Measurements from ENCODE around the gene FOXL2NB. TPM values are rescaled to one million over a fixed set of nuclear protein-coding genes. Genes with fewer than 3 reads are reported as not detected.

The FOXL2NB gene
- total and polyA plus RNA-seq, 10 of the 15 experiments (the other 5 are each of a cell fraction or from before 2014, with no cell fraction given): not detected

DNA sequence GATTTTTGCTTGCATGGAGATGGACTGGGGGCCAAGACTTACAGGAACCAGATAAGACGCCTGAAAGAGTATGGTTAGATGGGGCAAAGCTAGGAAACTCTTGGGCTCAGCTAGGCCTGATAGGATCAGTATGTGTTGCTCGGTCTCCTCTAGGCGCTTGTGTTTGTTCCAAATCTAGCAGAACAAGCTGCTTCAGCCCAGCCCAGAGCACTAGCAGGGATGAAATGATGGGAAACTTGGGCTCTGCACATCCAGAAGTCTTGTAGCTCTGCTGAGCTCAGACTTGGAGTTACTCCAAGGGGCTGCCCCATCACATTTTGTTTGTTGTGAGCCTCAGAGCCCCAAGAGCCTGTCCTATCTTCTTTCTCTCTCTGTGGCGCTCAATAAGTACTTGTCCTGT, 34.8 kb upstream of the FOXL2NB start:
- POLR2A ChIA-PET: no interaction called here
- no peak overlapping the region for H2AFZ ChIP-seq (ENCODE audit: control insufficient read depth, low read depth, low read length)
- H3K36me3 ChIP-seq (ENCODE audit: control insufficient read depth in 2 of 2, insufficient read depth in 2 of 2, low read length in 1 of 2): no peaks in the 10 kb centered on the region
- H3K9ac ChIP-seq (ENCODE audit: control insufficient read depth, insufficient read depth, low read length): no peak overlapping the region
- ATAC-seq (no peak), FAIRE-seq (no peak), DNase-seq (ENCODE audit: low read depth, low spot score) (no peak)
- no peaks in the 10 kb centered on the region for H4K20me1 ChIP-seq (ENCODE audit: control insufficient read depth, insufficient read depth)
- H3K79me2 ChIP-seq (ENCODE audit: control insufficient read depth, insufficient read depth, low read length): no peaks in the 10 kb centered on the region
- H3K4me2 ChIP-seq (ENCODE audit: control insufficient read depth, insufficient read depth): no peak overlapping the region
- RAD21 ChIA-PET (ENCODE audit: unreplicated experiment): interaction anchor here (0.8 to 7.7 kb wide), 4 partner anchors 196 to 318 kb away, joined by 4 to 146 read pairs (median 12); partner anchors contain the start of gene CEP70
- peaks cover 3% of the 10 kb centered on the region; the same call in 1 of the 2 replicates for H3K4me1 ChIP-seq (ENCODE audit: control insufficient read depth, insufficient read depth, low read length)
- no peak overlapping the region for H3K27ac ChIP-seq (ENCODE audit: control insufficient read depth, insufficient read depth)
- 59% methylated on average over 4 of the region's 4 CpGs for WGBS (ENCODE audit: insufficient coverage, insufficient replicate concordance, low lambda C conversion rate, missing lambda C conversion rate)
- peaks cover 0 to 4% of the 10 kb centered on the region in 2 experiments; a peak in 2 of 4 replicates for H3K27me3 ChIP-seq (replicated peaks in 1 of 2; ENCODE audit: control insufficient read depth in 2 of 2, insufficient read depth in 2 of 2, low read length in 1 of 2)
- CTCF ChIA-PET: interaction anchor here (0.6 to 18.6 kb wide), 11 partner anchors 12 to 433 kb away, joined by 3 to 451 read pairs (median 5); partner anchors contain the start of gene CEP70
- no TSS peak for BruUV-seq (replicated peaks)
- intact Hi-C loops (cut with micrococcal nuclease; ENCODE audit: unreplicated experiment): no loop called here
- H3K9me3 ChIP-seq (replicated peaks; ENCODE audit: control insufficient read depth, insufficient read depth, low read length): no peaks in the 10 kb centered on the region
- SMC1A ChIA-PET (ENCODE audit: uncharacterized antibody, unreplicated experiment): interaction anchor here (0.9 to 7.1 kb wide), 8 partner anchors 12 to 319 kb away, joined by 3 to 132 read pairs (median 4); partner anchors contain the start of gene CEP70
- TF ChIP-seq STAT1 (conservative IDR thresholded peaks at IDR 0.05) (no peak), ZNF207 (IDR thresholded peaks at IDR 0.05; ENCODE audit: borderline replicate concordance) (no peak), RUNX3 (IDR thresholded peaks at IDR 0.05; ENCODE audit: low read length) (no peak), KDM1A (IDR thresholded peaks at IDR 0.05; ENCODE audit: borderline replicate concordance) (no peak), CBX3 (IDR thresholded peaks at IDR 0.05; ENCODE audit: borderline replicate concordance, low read depth) (no peak), EP300 (IDR thresholded peaks at IDR 0.05; ENCODE audit: borderline replicate concordance in 1 of 2, control insufficient read depth in 1 of 2, low read depth in 2 of 2, low read length in 2 of 2) (no peak), RCOR1 (conservative IDR thresholded peaks at IDR 0.05; ENCODE audit: low read depth, low read length) (no peak), MXI1 (IDR thresholded peaks at IDR 0.05; ENCODE audit: low read depth, low read length) (no peak), RAD21 (IDR thresholded peaks at IDR 0.05; ENCODE audit: insufficient read depth, low read depth, low read length) (no peak)
- TF ChIP-seq, protein P1, sequence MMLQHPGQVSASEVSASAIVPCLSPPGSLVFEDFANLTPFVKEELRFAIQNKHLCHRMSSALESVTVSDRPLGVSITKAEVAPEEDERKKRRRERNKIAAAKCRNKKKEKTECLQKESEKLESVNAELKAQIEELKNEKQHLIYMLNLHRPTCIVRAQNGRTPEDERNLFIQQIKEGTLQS (IDR thresholded peaks at IDR 0.05; ENCODE audit: borderline replicate concordance, extremely low read depth, low read depth, low read length): no peak
- TF ChIP-seq, protein P2, sequence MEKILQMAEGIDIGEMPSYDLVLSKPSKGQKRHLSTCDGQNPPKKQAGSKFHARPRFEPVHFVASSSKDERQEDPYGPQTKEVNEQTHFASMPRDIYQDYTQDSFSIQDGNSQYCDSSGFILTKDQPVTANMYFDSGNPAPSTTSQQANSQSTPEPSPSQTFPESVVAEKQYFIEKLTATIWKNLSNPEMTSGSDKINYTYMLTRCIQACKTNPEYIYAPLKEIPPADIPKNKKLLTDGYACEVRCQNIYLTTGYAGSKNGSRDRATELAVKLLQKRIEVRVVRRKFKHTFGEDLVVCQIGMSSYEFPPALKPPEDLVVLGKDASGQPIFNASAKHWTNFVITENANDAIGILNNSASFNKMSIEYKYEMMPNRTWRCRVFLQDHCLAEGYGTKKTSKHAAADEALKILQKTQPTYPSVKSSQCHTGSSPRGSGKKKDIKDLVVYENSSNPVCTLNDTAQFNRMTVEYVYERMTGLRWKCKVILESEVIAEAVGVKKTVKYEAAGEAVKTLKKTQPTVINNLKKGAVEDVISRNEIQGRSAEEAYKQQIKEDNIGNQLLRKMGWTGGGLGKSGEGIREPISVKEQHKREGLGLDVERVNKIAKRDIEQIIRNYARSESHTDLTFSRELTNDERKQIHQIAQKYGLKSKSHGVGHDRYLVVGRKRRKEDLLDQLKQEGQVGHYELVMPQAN (conservative IDR thresholded peaks at IDR 0.05): no peak
- in situ Hi-C loops (cut with MboI): loop anchor here (10.0 kb wide), 1 partner anchor 847 kb away; no protein-coding TSS in a partner anchor
- no peak overlapping the region for H3K4me3 ChIP-seq
